Neuronal stem cell (in vitro differentiated cells): ENCODE data around the gene MTERF2.
A peak's percentile ranks its signal among the peaks of the same experiment; 100 is the strongest.

Experiments used
- DNase-seq: peaks from one replicate; pipeline ENCODE4 v3.0.0-alpha.2; 2013; ENCODE audit warnings: low spot score
- H2AFZ ChIP-seq: one replicate; pipeline ENCODE4 v1.6.1; 2013; ENCODE audit warnings: mild to moderate bottlenecking, low read length, inconsistent platforms
- H2AK5ac ChIP-seq: 2 replicates; pipeline ENCODE4 v1.6.1; 2013; ENCODE audit warnings: low read depth, mild to moderate bottlenecking, inconsistent platforms, low read length, moderate library complexity, mixed read lengths
- H2BK120ac ChIP-seq: 2 replicates; pipeline ENCODE4 v1.6.1; 2013; ENCODE audit warnings: low read depth, mild to moderate bottlenecking, inconsistent platforms, low read length, moderate library complexity, mixed read lengths
- H2BK12ac ChIP-seq: one replicate; pipeline ENCODE4 v1.6.1; 2013; ENCODE audit warnings: low read length, inconsistent platforms
- H2BK15ac ChIP-seq: 2 replicates; pipeline ENCODE4 v1.6.1; 2013; ENCODE audit warnings: mild to moderate bottlenecking, low read length, inconsistent platforms, mixed read lengths
- H2BK5ac ChIP-seq: one replicate; pipeline ENCODE4 v1.6.1; 2013; ENCODE audit warnings: inconsistent platforms, mild to moderate bottlenecking, low read length, moderate library complexity
- H3K14ac ChIP-seq: one replicate; pipeline ENCODE4 v1.6.1; 2013; ENCODE audit warnings: low read length, inconsistent platforms
- H3K18ac ChIP-seq: 2 replicates; pipeline ENCODE4 v1.6.1; 2013; ENCODE audit warnings: low read length, inconsistent platforms
- H3K23ac ChIP-seq: 2 replicates; pipeline ENCODE4 v1.6.1; 2013; ENCODE audit warnings: low read depth, mild to moderate bottlenecking, mixed read lengths, low read length, inconsistent platforms; ENCODE audit not compliant: poor library complexity
- H3K27ac ChIP-seq: replicated peaks from 3 replicates; pipeline ENCODE4 v1.5.1; 2013; ENCODE audit warnings: low read length, inconsistent platforms
- H3K27me3 ChIP-seq, 3 experiments: 2 replicates each; pipeline ENCODE4 v1.6.1; 2013; ENCODE audit warnings: low read length in 3 of 3, mild to moderate bottlenecking in 2 of 3, inconsistent platforms in 1 of 3, low read depth in 1 of 3, mixed read lengths in 1 of 3, moderate library complexity in 1 of 3; ENCODE audit not compliant: control insufficient read depth in 3 of 3, insufficient read depth in 3 of 3
- H3K36me3 ChIP-seq, 2 donors: replicated peaks in 1 of 2; 2 replicates each; pipeline ENCODE4 v1.6.1; 2013; ENCODE audit warnings: low read length in 2 of 2; ENCODE audit not compliant: control insufficient read depth in 2 of 2, insufficient read depth in 2 of 2
- H3K4ac ChIP-seq: 2 replicates; pipeline ENCODE4 v1.6.1; 2013; ENCODE audit warnings: inconsistent platforms, mild to moderate bottlenecking, low read length, moderate library complexity
- H3K4me1 ChIP-seq, 2 donors: 1 replicate in 1 of 2; 2 replicates in 1 of 2; pipeline ENCODE4 v1.6.1; 2013; ENCODE audit warnings: low read length in 2 of 2, low read depth in 1 of 2; ENCODE audit not compliant: control insufficient read depth in 2 of 2, insufficient read depth in 1 of 2
- H3K4me2 ChIP-seq: one replicate; pipeline ENCODE4 v1.6.1; 2013; ENCODE audit warnings: mild to moderate bottlenecking, low read length, inconsistent platforms; ENCODE audit not compliant: insufficient read depth, poor library complexity, severe bottlenecking
- H3K4me3 ChIP-seq, 2 donors: 2 replicates each; pipeline ENCODE4 v1.5.1; 2013; ENCODE audit warnings: low read length in 2 of 2, mild to moderate bottlenecking in 2 of 2, inconsistent platforms in 1 of 2, moderate library complexity in 1 of 2
- H3K79me1 ChIP-seq: one replicate; pipeline ENCODE4 v1.6.1; 2013; ENCODE audit warnings: low read depth, mild to moderate bottlenecking, inconsistent platforms, low read length, moderate library complexity
- H3K9ac ChIP-seq: one replicate; pipeline ENCODE4 v1.6.1; 2013; ENCODE audit warnings: mild to moderate bottlenecking, low read depth, low read length, inconsistent platforms; ENCODE audit not compliant: poor library complexity
- H3K9me3 ChIP-seq, 2 donors: replicated peaks in 1 of 2; 2 replicates each; pipeline versions ENCODE3 to v1.6.1; 2013; ENCODE audit warnings: low read length in 2 of 2, mild to moderate bottlenecking in 2 of 2, inconsistent platforms in 1 of 2, low read depth in 1 of 2, mixed read lengths in 1 of 2, moderate library complexity in 1 of 2; ENCODE audit not compliant: control insufficient read depth in 2 of 2, insufficient read depth in 1 of 2
- H4K8ac ChIP-seq: one replicate; pipeline ENCODE4 v1.6.1; 2013; ENCODE audit warnings: low read depth, mild to moderate bottlenecking, inconsistent platforms, low read length, moderate library complexity
- H4K91ac ChIP-seq: one replicate; pipeline ENCODE4 v1.6.1; 2013; ENCODE audit warnings: low read length, low read depth, mild to moderate bottlenecking, inconsistent platforms; ENCODE audit not compliant: poor library complexity
- WGBS, 2 donors: extraction: QIAGEN DNeasy Blood & Tissue Kit; methylation state at CpG; one replicate each; pipeline ENCODE4 v1.1.7; 2013; ENCODE audit warnings: missing lambda C conversion rate in 2 of 2, mixed read lengths in 1 of 2; ENCODE audit not compliant: insufficient read length in 2 of 2, insufficient replicate concordance in 1 of 2; ENCODE audit errors: extremely low coverage in 2 of 2; 5-methylcytosine and 5-hydroxymethylcytosine counted together

MTERF2 gene

GRCh38 chr12:106985479-106985878 lies 1.5 kb downstream of the MTERF2 start:
- Histone ChIP-seq H2BK12ac (no peak overlapping the region), H3K4me3 (peak overlapping the region in 1 of 2 donors; percentile 79), H2BK15ac (no peak overlapping the region), H3K79me1 (no peaks in the 10 kb centered on the region), H3K23ac (no peak overlapping the region), H2BK120ac (no peak overlapping the region), H3K27ac (no peak overlapping the region), H3K36me3 (peaks cover 6 to 40% of the 10 kb centered on the region in 2 donors), H2BK5ac (no peak overlapping the region), H3K9me3 (peaks cover 0 to 2% of the 10 kb centered on the region in 2 donors), H3K4ac (no peak overlapping the region), H3K27me3 (no peaks in the 10 kb centered on the region), H3K14ac (no peak overlapping the region), H4K8ac (peak overlapping the region; percentile 70), H3K4me2 (no peak overlapping the region), H3K18ac (no peak overlapping the region), H3K4me1 (peaks cover 4 to 7% of the 10 kb centered on the region in 2 donors), H2AK5ac (no peak overlapping the region), H2AFZ (no peak overlapping the region), H3K9ac (no peak overlapping the region), H4K91ac (no peak overlapping the region)
- no peak for DNase-seq
- WGBS, 2 donors = no CpG with 5 or more reads among the region's 5 CpGs

- WGBS, 2 donors = no CpG with 5 or more reads among the region's 6 CpGs
- H4K91ac ChIP-seq = no peak overlapping the region
- H3K4ac ChIP-seq = no peak overlapping the region
- no peak overlapping the region for H2AFZ ChIP-seq
- H2BK120ac ChIP-seq = no peak overlapping the region
- H3K4me3 ChIP-seq = no peak overlapping the region
- peaks cover 6 to 40% of the 10 kb centered on the region in 2 donors for H3K36me3 ChIP-seq
- no peak overlapping the region for H2BK15ac ChIP-seq
- no peaks in the 10 kb centered on the region for H3K27me3 ChIP-seq
- no peak overlapping the region for H3K18ac ChIP-seq
- no peak overlapping the region for H3K27ac ChIP-seq
- no peak overlapping the region for H2AK5ac ChIP-seq
- H3K79me1 ChIP-seq = no peaks in the 10 kb centered on the region
- H3K23ac ChIP-seq = no peak overlapping the region
- H3K9ac ChIP-seq = no peak overlapping the region
- H3K4me1 ChIP-seq = peaks cover 4 to 7% of the 10 kb centered on the region in 2 donors
- no peak overlapping the region for H2BK5ac ChIP-seq
- peaks cover 0 to 2% of the 10 kb centered on the region in 2 donors for H3K9me3 ChIP-seq
- H4K8ac ChIP-seq = no peak overlapping the region
- no peak overlapping the region for H3K4me2 ChIP-seq
- no peak for DNase-seq
- H3K14ac ChIP-seq = no peak overlapping the region
- H2BK12ac ChIP-seq = no peak overlapping the region
Measured at GRCh38 chr12:106984588-106985137, 2.3 kb downstream of the MTERF2 start.

GRCh38 chr12:106982229-106982628 lies 4.7 kb downstream of the MTERF2 start:
- no peak for DNase-seq
- no peak overlapping the region for H3K4ac ChIP-seq
- no peak overlapping the region for H3K14ac ChIP-seq
- H3K9ac ChIP-seq = no peak overlapping the region
- H4K91ac ChIP-seq = no peak overlapping the region
- H2AFZ ChIP-seq = no peak overlapping the region
- no peak overlapping the region for H2BK15ac ChIP-seq
- no peak overlapping the region for H3K4me3 ChIP-seq
- H2AK5ac ChIP-seq = no peak overlapping the region
- no peak overlapping the region for H2BK12ac ChIP-seq
- H3K4me2 ChIP-seq = no peak overlapping the region
- H3K27ac ChIP-seq = no peak overlapping the region
- no peak overlapping the region for H3K23ac ChIP-seq
- H3K36me3 ChIP-seq = peaks cover 6 to 59% of the 10 kb centered on the region in 2 donors
- whole genome bisulfite sequencing, 2 donors = no CpG with 5 or more reads among the region's 1 CpG
- H3K9me3 ChIP-seq = peaks cover 0 to 2% of the 10 kb centered on the region in 2 donors
- no peak overlapping the region for H4K8ac ChIP-seq
- no peaks in the 10 kb centered on the region for H3K27me3 ChIP-seq
- no peaks in the 10 kb centered on the region for H3K79me1 ChIP-seq
- no peak overlapping the region for H2BK120ac ChIP-seq
- no peak overlapping the region for H3K18ac ChIP-seq
- peaks cover 4 to 7% of the 10 kb centered on the region in 2 donors for H3K4me1 ChIP-seq
- no peak overlapping the region for H2BK5ac ChIP-seq

- Histone ChIP-seq H3K27ac (no peak overlapping the region), H3K4me3 (no peak overlapping the region), H2AK5ac (no peak overlapping the region), H3K14ac (no peak overlapping the region), H3K23ac (no peak overlapping the region), H2BK12ac (no peak overlapping the region), H3K36me3 (peaks cover 6 to 64% of the 10 kb centered on the region in 2 donors), H4K8ac (no peak overlapping the region), H3K27me3 (no peaks in the 10 kb centered on the region), H3K9ac (no peak overlapping the region), H3K4ac (no peak overlapping the region), H2BK15ac (no peak overlapping the region), H3K4me2 (no peak overlapping the region), H3K79me1 (no peaks in the 10 kb centered on the region), H2AFZ (no peak overlapping the region), H3K18ac (no peak overlapping the region), H2BK5ac (no peak overlapping the region), H2BK120ac (no peak overlapping the region), H3K4me1 (peaks cover 4 to 7% of the 10 kb centered on the region in 2 donors), H3K9me3 (peaks cover 0 to 2% of the 10 kb centered on the region in 2 donors), H4K91ac (no peak overlapping the region)
- no CpG with 5 or more reads among the region's 3 CpGs for WGBS, 2 donors
- DNase-seq = no peak
Measured at GRCh38 chr12:106981788-106982187, 5.2 kb downstream of the MTERF2 start.
